OCI-LY7 (cell line): ENCODE measurements around the gene PRPF40B. TPM values are rescaled to one million over a fixed set of nuclear protein-coding genes. Genes with fewer than 3 reads are reported as not detected.
A peak's percentile ranks its signal among the peaks of the same experiment; 100 is the strongest.

Source experiments
- BruUV-seq: library from RNA; stranded (reverse); fragments of 400-500 nt; replicated peaks from 2 replicates; lab custom pipeline; 2021; lab: Mats Ljungman, UMichigan
- CTCF ChIA-PET: fragments of 300-600 bp; sonication (Branson Sonifier 250); formaldehyde crosslinking; loops from one replicate; lab custom pipeline; 2022; ENCODE audit warnings: antibody characterized with exemption; ENCODE audit not compliant: unreplicated experiment; lab: Charles Lee
- POLR2A ChIA-PET: fragments of 300-600 bp; sonication (Branson Sonifier 250); formaldehyde crosslinking; loops from one replicate; lab custom pipeline; 2022; ENCODE audit warnings: antibody characterized with exemption; lab: Charles Lee
- DNase-seq: peaks from one replicate; pipeline ENCODE4 v3.0.0-alpha.2; 2015; ENCODE audit warnings: low spot score
- H2AFZ ChIP-seq: fragments of 200-600 bp; sonication (generic), shearing (Covaris generic); 2 replicates; pipeline ENCODE4 v1.6.1; 2014; ENCODE audit warnings: mild to moderate bottlenecking, antibody characterized with exemption, low read length, moderate library complexity
- H3K27ac ChIP-seq: fragments of 200-600 bp; sonication (generic); 2 replicates; pipeline ENCODE4 v1.5.1; 2014; ENCODE audit warnings: mixed run types, low read depth, mild to moderate bottlenecking, moderate library complexity, low read length, inconsistent platforms; ENCODE audit not compliant: poor library complexity, severe bottlenecking
- H3K36me3 ChIP-seq: fragments of 200-600 bp; sonication (generic); 2 replicates; pipeline ENCODE4 v1.6.1; 2014; ENCODE audit warnings: mild to moderate bottlenecking, antibody characterized with exemption, low read length, moderate library complexity, mixed read lengths; ENCODE audit not compliant: insufficient read depth
- H3K4me1 ChIP-seq: fragments of 200-600 bp; sonication (generic); 2 replicates; pipeline ENCODE4 v1.5.1; 2014; ENCODE audit warnings: mild to moderate bottlenecking, low read length; ENCODE audit not compliant: insufficient read depth, poor library complexity, severe bottlenecking
- H3K4me2 ChIP-seq: fragments of 200-600 bp; sonication (generic); 2 replicates; pipeline ENCODE4 v1.6.1; 2014; ENCODE audit warnings: mild to moderate bottlenecking, low read length
- H3K4me3 ChIP-seq: fragments of 200-600 bp; sonication (generic); 2 replicates; pipeline ENCODE4 v1.5.1; 2014; ENCODE audit warnings: mild to moderate bottlenecking, low read depth, low read length; ENCODE audit not compliant: poor library complexity, severe bottlenecking
- H3K79me2 ChIP-seq: fragments of 200-600 bp; sonication (generic); 2 replicates; pipeline ENCODE4 v1.6.1; 2016; ENCODE audit warnings: low read depth, mild to moderate bottlenecking, low read length, moderate library complexity, mixed read lengths; ENCODE audit not compliant: insufficient read depth
- H3K9me2 ChIP-seq: fragments of 200-600 bp; sonication (generic); 2 replicates; pipeline ENCODE4 v1.6.1; 2016; ENCODE audit warnings: mild to moderate bottlenecking, low read length, mixed read lengths; ENCODE audit not compliant: insufficient read depth
- H3K9me3 ChIP-seq: fragments of 200-600 bp; sonication (generic); 2 replicates; pipeline ENCODE4 v1.6.1; 2014; ENCODE audit warnings: mild to moderate bottlenecking, mixed run types, low read length, mixed read lengths
- H4K20me1 ChIP-seq: fragments of 200-600 bp; sonication (generic); 2 replicates; pipeline ENCODE4 v1.6.1; 2014; ENCODE audit warnings: mild to moderate bottlenecking, antibody characterized with exemption, low read length, moderate library complexity, mixed read lengths; ENCODE audit not compliant: insufficient read depth
- EZH2phosphoT487 ChIP-seq: fragments of 200-600 bp; sonication (generic); IDR thresholded peaks from 2 replicates; pipeline ENCODE4 v1.6.1; 2018; ENCODE audit warnings: low read depth, borderline replicate concordance, mild to moderate bottlenecking, mixed run types, antibody characterized with exemption, low read length, moderate library complexity, mixed read lengths
- intact Hi-C: fragments of 100-400 bp; cut with micrococcal nuclease; formaldehyde crosslinking; loops from one replicate; pipeline ENCODE4 v1.10.0; 2022; ENCODE audit not compliant: unreplicated experiment
- total RNA-seq, 2 experiments: library from RNA; depleted of rRNA in 1 of 2; stranded (reverse); fragments of >200 nt in 1 of 2; shearing (Covaris generic) in 1 of 2; gene quantifications; 2 replicates each; pipeline ENCODE4 v1.2.3, GENCODE V29; 2014 to 2022
- TF ChIP-seq, protein P1 (sequence below): fragments of 200-600 bp; sonication (generic); conservative IDR thresholded peaks from 2 replicates; pipeline ENCODE4 v1.5.1; 2014; ENCODE audit warnings: mild to moderate bottlenecking, antibody characterized with exemption, low read length, moderate library complexity, mixed read lengths

Gene PRPF40B
- total RNA-seq, 2 experiments from 2014 or later: 11.3 to 26.3 TPM

DNA sequence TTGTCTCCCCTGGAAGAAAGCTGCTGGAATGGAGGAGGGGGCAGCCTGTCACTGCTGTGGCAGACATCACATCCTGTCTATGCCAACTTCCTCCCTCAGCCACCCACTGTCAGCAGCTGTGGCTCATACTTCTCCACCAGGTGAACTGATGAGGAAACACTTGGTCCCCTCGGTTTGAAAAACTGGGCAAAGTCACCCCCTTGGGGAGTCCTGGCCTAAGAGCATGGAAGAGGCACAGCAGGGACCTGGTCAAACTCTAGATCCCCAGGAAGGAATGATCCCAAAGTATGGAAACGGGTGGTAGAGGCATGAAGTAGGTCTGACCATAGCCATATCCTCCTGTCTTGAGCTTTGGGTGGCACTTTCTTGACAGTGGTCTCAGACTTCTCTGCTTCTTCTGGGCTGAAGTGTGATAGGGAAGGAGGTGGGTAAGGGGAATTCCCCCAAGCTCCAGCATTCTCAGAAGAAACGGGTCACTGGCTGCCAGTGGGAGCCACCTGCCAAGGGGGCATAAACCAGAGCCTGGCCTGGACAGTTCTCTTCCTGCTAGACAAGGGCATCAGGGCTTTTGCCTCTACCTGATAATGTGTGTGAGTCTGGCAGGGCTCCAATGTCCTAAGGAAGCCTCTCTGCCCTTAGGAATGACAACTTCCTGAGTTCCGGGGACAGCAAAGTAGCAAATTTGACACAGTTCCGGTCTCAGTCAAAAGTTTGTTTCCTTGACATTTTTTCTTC is 47.8 kb downstream of the PRPF40B start:
- intact Hi-C loops: no loop called here
- no peaks in the 10 kb centered on the region for H3K36me3 ChIP-seq
- ChIA-PET POLR2A (interaction anchor here (0.9 to 3.7 kb wide), 4 partner anchors 8 to 32 kb away, joined by 3 to 9 read pairs (median 5); no protein-coding TSS in a partner anchor), CTCF (interaction anchor here (1.1 to 1.3 kb wide), 2 partner anchors 8 to 31 kb away, joined by 3 read pairs; no protein-coding TSS in a partner anchor)
- peak; percentile 60 for DNase-seq
- H3K9me2 ChIP-seq: no peaks in the 10 kb centered on the region
- H3K4me3 ChIP-seq: peak overlapping the region; percentile 33
- no TSS peak for BruUV-seq
- H4K20me1 ChIP-seq: no peaks in the 10 kb centered on the region
- H3K4me1 ChIP-seq: peaks cover 72% of the 10 kb centered on the region
- TF ChIP-seq, protein P1, sequence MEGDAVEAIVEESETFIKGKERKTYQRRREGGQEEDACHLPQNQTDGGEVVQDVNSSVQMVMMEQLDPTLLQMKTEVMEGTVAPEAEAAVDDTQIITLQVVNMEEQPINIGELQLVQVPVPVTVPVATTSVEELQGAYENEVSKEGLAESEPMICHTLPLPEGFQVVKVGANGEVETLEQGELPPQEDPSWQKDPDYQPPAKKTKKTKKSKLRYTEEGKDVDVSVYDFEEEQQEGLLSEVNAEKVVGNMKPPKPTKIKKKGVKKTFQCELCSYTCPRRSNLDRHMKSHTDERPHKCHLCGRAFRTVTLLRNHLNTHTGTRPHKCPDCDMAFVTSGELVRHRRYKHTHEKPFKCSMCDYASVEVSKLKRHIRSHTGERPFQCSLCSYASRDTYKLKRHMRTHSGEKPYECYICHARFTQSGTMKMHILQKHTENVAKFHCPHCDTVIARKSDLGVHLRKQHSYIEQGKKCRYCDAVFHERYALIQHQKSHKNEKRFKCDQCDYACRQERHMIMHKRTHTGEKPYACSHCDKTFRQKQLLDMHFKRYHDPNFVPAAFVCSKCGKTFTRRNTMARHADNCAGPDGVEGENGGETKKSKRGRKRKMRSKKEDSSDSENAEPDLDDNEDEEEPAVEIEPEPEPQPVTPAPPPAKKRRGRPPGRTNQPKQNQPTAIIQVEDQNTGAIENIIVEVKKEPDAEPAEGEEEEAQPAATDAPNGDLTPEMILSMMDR: no peak
- TF ChIP-seq EZH2phosphoT487: no peak
- no peak overlapping the region for H2AFZ ChIP-seq
- H3K79me2 ChIP-seq: peaks cover 4% of the 10 kb centered on the region; the same call in 1 of the 2 replicates
- H3K9me3 ChIP-seq: no peaks in the 10 kb centered on the region
- peak overlapping the region; percentile 57 for H3K27ac ChIP-seq
- H3K4me2 ChIP-seq: peak overlapping the region; percentile 69

DNA sequence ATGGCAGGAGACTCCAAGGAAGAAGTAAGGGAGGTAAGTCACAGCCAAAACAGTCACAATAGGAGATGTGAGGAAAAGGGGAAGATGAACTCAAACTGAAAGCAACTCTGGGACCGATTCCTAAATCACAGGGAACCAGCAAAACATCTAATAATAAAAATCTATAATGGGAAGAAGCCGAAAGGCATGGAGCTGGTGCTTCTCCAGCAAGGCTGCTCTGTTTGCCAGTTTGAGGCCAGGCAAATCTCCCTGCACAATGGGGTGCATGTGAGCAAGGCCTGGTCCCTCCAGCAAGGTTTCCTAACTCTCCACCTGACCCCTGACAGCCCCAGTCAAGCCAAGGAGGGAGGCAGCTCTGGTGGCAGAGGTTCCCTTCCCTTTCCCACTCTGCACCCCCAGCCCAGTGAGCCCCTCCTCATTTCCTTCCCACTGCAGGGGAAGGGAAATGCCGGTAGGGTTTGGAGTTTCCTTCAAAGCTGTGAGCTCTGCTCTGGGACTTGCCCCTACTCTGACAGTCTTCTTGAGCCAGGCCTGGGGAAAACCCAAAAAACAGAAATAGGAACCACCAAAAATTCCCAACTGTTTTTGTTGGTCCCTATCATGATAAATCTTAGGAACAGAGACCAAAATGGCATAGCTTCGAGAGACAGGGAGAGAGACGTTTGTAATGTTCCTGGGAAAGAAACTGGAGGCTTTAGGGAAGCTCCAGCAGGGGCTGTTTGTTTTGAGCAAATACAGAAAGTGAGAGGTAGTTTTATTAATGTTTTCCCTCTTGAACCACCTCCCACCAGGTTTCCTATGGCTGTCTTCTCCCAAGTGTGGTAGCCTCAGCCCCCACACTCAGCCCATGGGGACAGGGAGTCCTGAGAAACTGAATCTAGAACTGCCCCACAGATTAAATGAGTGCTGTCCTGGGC is 49.2 kb downstream of the PRPF40B start:
- Histone ChIP-seq H3K4me2 (peak overlapping the region; percentile 69), H3K79me2 (peaks cover 4% of the 10 kb centered on the region; the same call in 1 of the 2 replicates), H4K20me1 (no peaks in the 10 kb centered on the region), H3K4me1 (peaks cover 63% of the 10 kb centered on the region), H3K9me3 (no peaks in the 10 kb centered on the region), H3K27ac (peak overlapping the region; percentile 57), H3K4me3 (no peak overlapping the region), H3K9me2 (no peaks in the 10 kb centered on the region), H2AFZ (no peak overlapping the region), H3K36me3 (no peaks in the 10 kb centered on the region)
- no peak for DNase-seq
- CTCF ChIA-PET: interaction anchor here (0.6 to 2.1 kb wide), 3 partner anchors 10 to 19 kb away, joined by 3 to 5 read pairs (median 3); no protein-coding TSS in a partner anchor
- BruUV-seq: no TSS peak
- no peak for TF ChIP-seq EZH2phosphoT487
- TF ChIP-seq, protein P1: no peak
- intact Hi-C loops: no loop called here
- POLR2A ChIA-PET: interaction anchor here (0.6 to 4.6 kb wide), 4 partner anchors 8 to 20 kb away, joined by 4 to 28 read pairs (median 7); no protein-coding TSS in a partner anchor
